ENCODE results near the gene MOK.

GRCh38 chr14:102272392-102272791 lies 32.6 kb downstream of the MOK start:
- TF ChIP-seq, protein P1, sequence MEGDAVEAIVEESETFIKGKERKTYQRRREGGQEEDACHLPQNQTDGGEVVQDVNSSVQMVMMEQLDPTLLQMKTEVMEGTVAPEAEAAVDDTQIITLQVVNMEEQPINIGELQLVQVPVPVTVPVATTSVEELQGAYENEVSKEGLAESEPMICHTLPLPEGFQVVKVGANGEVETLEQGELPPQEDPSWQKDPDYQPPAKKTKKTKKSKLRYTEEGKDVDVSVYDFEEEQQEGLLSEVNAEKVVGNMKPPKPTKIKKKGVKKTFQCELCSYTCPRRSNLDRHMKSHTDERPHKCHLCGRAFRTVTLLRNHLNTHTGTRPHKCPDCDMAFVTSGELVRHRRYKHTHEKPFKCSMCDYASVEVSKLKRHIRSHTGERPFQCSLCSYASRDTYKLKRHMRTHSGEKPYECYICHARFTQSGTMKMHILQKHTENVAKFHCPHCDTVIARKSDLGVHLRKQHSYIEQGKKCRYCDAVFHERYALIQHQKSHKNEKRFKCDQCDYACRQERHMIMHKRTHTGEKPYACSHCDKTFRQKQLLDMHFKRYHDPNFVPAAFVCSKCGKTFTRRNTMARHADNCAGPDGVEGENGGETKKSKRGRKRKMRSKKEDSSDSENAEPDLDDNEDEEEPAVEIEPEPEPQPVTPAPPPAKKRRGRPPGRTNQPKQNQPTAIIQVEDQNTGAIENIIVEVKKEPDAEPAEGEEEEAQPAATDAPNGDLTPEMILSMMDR (IDR thresholded peaks at IDR 0.05), result no peak
- no peak for TF ChIP-seq POLR2A (IDR thresholded peaks at IDR 0.05; ENCODE audit: low read depth)
